SK-N-SH treated with all-trans-retinoic acid at 6 μM for 48 hours (cell line): Measurements from ENCODE around the gene SERINC3.

ENCODE experiments used
- ATAC-seq: fragments of 200-7000 bp; cut with Tn5 transposase; 3 replicates; pipeline ENCODE4 v1.9.1; 2020; ENCODE audit warnings: mild to moderate bottlenecking, moderate library complexity
- ARNTL ChIP-seq: fragments of 450-650 bp; formaldehyde crosslinking; IDR thresholded peaks from 2 replicates; pipeline ENCODE4 v1.5.0; 2020; ENCODE audit warnings: low read depth, mild to moderate bottlenecking, moderate library complexity, borderline replicate concordance
- BACH2 ChIP-seq: fragments of 250-450 bp; sonication (Bioruptor Pico); IDR thresholded peaks from 2 replicates; pipeline ENCODE4 v1.9.0; 2021; ENCODE audit warnings: mild to moderate bottlenecking, borderline replicate concordance
- CSDC2 ChIP-seq: fragments of 250-450 bp; sonication (Bioruptor Pico); IDR thresholded peaks from 2 replicates; pipeline ENCODE4 v1.5.0; 2020; ENCODE audit warnings: mild to moderate bottlenecking, moderate library complexity
- ESRRG ChIP-seq: fragments of 250-450 bp; sonication (Bioruptor Pico); IDR thresholded peaks from 2 replicates; pipeline ENCODE4 v1.6.1; 2021; ENCODE audit warnings: mild to moderate bottlenecking
- GLIS3 ChIP-seq: fragments of 250-450 bp; sonication (Bioruptor Pico); IDR thresholded peaks from 2 replicates; pipeline ENCODE4 v1.5.0; 2020; ENCODE audit warnings: mild to moderate bottlenecking, moderate library complexity
- OSR1 ChIP-seq: fragments of 250-450 bp; sonication (Bioruptor Pico); IDR thresholded peaks from 2 replicates; pipeline ENCODE4 v1.8.0; 2022; ENCODE audit warnings: moderate library complexity, mild to moderate bottlenecking, inconsistent platforms
- PPARA ChIP-seq: fragments of 250-450 bp; sonication (Bioruptor Pico); IDR thresholded peaks from 2 replicates; pipeline ENCODE4 v1.5.0; 2020; ENCODE audit warnings: mild to moderate bottlenecking, borderline replicate concordance
- RARB ChIP-seq: fragments of 250-450 bp; sonication (Bioruptor Pico); IDR thresholded peaks from 2 replicates; pipeline ENCODE4 v1.8.0; 2021; ENCODE audit warnings: mild to moderate bottlenecking, moderate library complexity
- SNAI2 ChIP-seq: fragments of 250-450 bp; sonication (Bioruptor Pico); IDR thresholded peaks from 2 replicates; pipeline ENCODE4 v1.5.0; 2020; ENCODE audit warnings: mild to moderate bottlenecking, moderate library complexity
- TOX ChIP-seq: fragments of 250-450 bp; sonication (Bioruptor Pico); IDR thresholded peaks from 2 replicates; pipeline ENCODE4 v1.8.0; 2021; ENCODE audit warnings: mild to moderate bottlenecking, moderate library complexity, borderline replicate concordance
- ZFP3 ChIP-seq: fragments of 250-450 bp; sonication (Bioruptor Pico); IDR thresholded peaks from 2 replicates; pipeline ENCODE4 v1.5.0; 2020; ENCODE audit warnings: mild to moderate bottlenecking, moderate library complexity
- ZFP30 ChIP-seq: fragments of 450-650 bp; formaldehyde crosslinking; IDR thresholded peaks from 2 replicates; pipeline ENCODE4 v1.5.0; 2022; ENCODE audit warnings: mild to moderate bottlenecking, moderate library complexity
- ZNF565 ChIP-seq: fragments of 450-650 bp; formaldehyde crosslinking; conservative IDR thresholded peaks from 2 replicates; pipeline ENCODE4 v1.5.0; 2020; ENCODE audit warnings: low read depth, mild to moderate bottlenecking, moderate library complexity
- ZNF70 ChIP-seq: fragments of 450-650 bp; formaldehyde crosslinking; IDR thresholded peaks from 2 replicates; pipeline ENCODE4 v1.5.0; 2020; ENCODE audit warnings: mild to moderate bottlenecking, moderate library complexity
- ZNF8 ChIP-seq: fragments of 450-650 bp; formaldehyde crosslinking; IDR thresholded peaks from 2 replicates; pipeline ENCODE4 v1.5.0; 2020; ENCODE audit warnings: mild to moderate bottlenecking, moderate library complexity
- TF ChIP-seq, protein P1 (sequence below): fragments of 250-450 bp; sonication (Bioruptor Pico); IDR thresholded peaks from 2 replicates; pipeline ENCODE4 v1.8.0; 2020; ENCODE audit warnings: mild to moderate bottlenecking, moderate library complexity, borderline replicate concordance
- TF ChIP-seq, protein P2 (sequence below): fragments of 250-450 bp; sonication (Bioruptor Pico); IDR thresholded peaks from 2 replicates; pipeline ENCODE4 v1.5.0; 2020; ENCODE audit warnings: mild to moderate bottlenecking, moderate library complexity
- TF ChIP-seq, protein P3 (sequence below): fragments of 250-450 bp; sonication (Bioruptor Pico); IDR thresholded peaks from 2 replicates; pipeline ENCODE4 v1.5.1; 2020; ENCODE audit warnings: low read depth, mild to moderate bottlenecking, moderate library complexity
- TF ChIP-seq, protein P4 (sequence below): fragments of 250-450 bp; sonication (Bioruptor Pico); IDR thresholded peaks from 2 replicates; pipeline ENCODE4 v1.5.1; 2021; ENCODE audit warnings: mild to moderate bottlenecking, moderate library complexity

The SERINC3 gene

DNA sequence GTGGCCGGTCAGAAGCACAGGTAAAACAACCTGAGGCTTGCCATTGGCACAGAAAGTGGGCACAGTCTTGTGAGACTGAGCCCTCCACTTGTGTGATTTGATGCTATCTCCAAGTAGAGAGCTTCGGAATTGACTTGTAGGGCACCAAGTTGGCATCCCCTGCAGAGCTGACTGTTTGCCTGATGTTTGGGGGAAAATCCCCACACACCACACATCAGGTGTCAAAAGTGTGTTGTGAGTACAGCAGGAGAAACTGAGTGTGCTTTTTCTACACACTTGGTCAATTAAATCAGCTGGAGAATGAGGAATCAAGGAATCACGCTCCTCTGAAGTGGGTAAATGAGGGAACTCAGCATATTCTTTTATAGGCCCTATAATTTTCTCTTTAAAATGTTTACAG lies 989 bp downstream of the SERINC3 start:
- TF ChIP-seq RARB (CRISPR knock-in tag) (no peak), BACH2 (CRISPR knock-in tag) (no peak), ZNF565 (no peak), ESRRG (CRISPR knock-in tag) (no peak), CSDC2 (CRISPR knock-in tag) (no peak), ZFP3 (CRISPR knock-in tag) (no peak), PPARA (CRISPR knock-in tag) (no peak)
- TF ChIP-seq, protein P1, sequence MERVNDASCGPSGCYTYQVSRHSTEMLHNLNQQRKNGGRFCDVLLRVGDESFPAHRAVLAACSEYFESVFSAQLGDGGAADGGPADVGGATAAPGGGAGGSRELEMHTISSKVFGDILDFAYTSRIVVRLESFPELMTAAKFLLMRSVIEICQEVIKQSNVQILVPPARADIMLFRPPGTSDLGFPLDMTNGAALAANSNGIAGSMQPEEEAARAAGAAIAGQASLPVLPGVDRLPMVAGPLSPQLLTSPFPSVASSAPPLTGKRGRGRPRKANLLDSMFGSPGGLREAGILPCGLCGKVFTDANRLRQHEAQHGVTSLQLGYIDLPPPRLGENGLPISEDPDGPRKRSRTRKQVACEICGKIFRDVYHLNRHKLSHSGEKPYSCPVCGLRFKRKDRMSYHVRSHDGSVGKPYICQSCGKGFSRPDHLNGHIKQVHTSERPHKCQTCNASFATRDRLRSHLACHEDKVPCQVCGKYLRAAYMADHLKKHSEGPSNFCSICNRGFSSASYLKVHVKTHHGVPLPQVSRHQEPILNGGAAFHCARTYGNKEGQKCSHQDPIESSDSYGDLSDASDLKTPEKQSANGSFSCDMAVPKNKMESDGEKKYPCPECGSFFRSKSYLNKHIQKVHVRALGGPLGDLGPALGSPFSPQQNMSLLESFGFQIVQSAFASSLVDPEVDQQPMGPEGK (CRISPR knock-in tag), result no peak
- ATAC-seq, result no peak

DNA sequence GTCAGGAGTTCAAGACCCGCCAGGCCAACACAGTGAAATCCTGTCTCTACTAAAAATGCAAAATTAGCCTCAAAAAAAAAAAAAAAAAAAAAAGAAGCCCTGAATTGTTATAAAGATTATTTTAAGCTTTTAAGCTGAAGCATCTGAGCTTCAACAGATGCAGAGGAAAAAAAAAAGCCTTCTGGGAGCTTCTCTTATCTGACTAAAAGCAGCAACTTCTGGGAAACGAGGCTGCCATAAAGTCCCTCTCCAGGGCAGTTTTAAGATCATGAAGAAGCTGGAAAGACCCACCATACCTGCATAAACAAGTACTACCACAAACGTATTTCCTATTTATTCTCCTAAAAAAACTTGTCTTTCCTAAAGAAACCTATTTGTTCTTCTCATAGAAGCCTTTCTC lies 3.6 kb downstream of the SERINC3 start:
- TF ChIP-seq ZNF8 (CRISPR knock-in tag), result no peak
- TF ChIP-seq ZFP30, result no peak
- no peak for TF ChIP-seq ZFP3 (CRISPR knock-in tag)
- TF ChIP-seq CSDC2 (CRISPR knock-in tag), result no peak
- TF ChIP-seq PPARA (CRISPR knock-in tag), result no peak
- TF ChIP-seq TOX (CRISPR knock-in tag), result no peak
- TF ChIP-seq, protein P2, sequence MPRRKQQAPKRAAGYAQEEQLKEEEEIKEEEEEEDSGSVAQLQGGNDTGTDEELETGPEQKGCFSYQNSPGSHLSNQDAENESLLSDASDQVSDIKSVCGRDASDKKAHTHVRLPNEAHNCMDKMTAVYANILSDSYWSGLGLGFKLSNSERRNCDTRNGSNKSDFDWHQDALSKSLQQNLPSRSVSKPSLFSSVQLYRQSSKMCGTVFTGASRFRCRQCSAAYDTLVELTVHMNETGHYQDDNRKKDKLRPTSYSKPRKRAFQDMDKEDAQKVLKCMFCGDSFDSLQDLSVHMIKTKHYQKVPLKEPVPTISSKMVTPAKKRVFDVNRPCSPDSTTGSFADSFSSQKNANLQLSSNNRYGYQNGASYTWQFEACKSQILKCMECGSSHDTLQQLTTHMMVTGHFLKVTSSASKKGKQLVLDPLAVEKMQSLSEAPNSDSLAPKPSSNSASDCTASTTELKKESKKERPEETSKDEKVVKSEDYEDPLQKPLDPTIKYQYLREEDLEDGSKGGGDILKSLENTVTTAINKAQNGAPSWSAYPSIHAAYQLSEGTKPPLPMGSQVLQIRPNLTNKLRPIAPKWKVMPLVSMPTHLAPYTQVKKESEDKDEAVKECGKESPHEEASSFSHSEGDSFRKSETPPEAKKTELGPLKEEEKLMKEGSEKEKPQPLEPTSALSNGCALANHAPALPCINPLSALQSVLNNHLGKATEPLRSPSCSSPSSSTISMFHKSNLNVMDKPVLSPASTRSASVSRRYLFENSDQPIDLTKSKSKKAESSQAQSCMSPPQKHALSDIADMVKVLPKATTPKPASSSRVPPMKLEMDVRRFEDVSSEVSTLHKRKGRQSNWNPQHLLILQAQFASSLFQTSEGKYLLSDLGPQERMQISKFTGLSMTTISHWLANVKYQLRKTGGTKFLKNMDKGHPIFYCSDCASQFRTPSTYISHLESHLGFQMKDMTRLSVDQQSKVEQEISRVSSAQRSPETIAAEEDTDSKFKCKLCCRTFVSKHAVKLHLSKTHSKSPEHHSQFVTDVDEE (CRISPR knock-in tag), result no peak
- TF ChIP-seq RARB (CRISPR knock-in tag), result no peak
- TF ChIP-seq ESRRG (CRISPR knock-in tag), result no peak
- no peak for TF ChIP-seq ZNF70 (CRISPR knock-in tag)
- no peak for TF ChIP-seq OSR1 (CRISPR knock-in tag)
- TF ChIP-seq BACH2 (CRISPR knock-in tag), result no peak
- no peak for TF ChIP-seq GLIS3
- TF ChIP-seq, protein P3, sequence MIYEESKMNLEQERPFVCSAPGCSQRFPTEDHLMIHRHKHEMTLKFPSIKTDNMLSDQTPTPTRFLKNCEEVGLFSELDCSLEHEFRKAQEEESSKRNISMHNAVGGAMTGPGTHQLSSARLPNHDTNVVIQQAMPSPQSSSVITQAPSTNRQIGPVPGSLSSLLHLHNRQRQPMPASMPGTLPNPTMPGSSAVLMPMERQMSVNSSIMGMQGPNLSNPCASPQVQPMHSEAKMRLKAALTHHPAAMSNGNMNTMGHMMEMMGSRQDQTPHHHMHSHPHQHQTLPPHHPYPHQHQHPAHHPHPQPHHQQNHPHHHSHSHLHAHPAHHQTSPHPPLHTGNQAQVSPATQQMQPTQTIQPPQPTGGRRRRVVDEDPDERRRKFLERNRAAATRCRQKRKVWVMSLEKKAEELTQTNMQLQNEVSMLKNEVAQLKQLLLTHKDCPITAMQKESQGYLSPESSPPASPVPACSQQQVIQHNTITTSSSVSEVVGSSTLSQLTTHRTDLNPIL (CRISPR knock-in tag), result no peak
- no peak for TF ChIP-seq SNAI2
- TF ChIP-seq ARNTL (CRISPR knock-in tag), result no peak
- ATAC-seq, result no peak

DNA sequence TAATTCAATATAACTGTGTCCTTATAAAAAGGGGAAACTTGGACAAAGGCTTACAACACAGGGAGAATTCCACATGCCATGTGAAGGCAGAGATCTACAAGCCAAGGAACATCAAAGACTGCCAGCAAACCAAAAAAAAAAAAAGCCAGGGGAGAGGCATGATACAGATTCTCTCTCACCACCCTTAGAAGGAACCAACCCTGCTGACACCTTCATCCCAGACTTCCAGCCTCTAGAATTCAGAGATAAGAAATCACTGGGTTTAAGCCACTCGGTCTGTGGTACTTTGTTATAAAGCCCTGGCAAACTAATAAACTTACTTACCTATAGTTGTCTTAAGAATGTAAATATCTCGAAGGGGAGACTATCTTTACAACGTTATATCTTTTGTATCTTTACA lies 4.4 kb downstream of the SERINC3 start:
- ATAC-seq, result no peak
- TF ChIP-seq, protein P2 (CRISPR knock-in tag), result no peak
- TF ChIP-seq ZNF70 (CRISPR knock-in tag) (no peak), BACH2 (CRISPR knock-in tag) (no peak), OSR1 (CRISPR knock-in tag) (no peak), ZNF8 (CRISPR knock-in tag) (no peak), ZFP3 (CRISPR knock-in tag) (no peak), CSDC2 (CRISPR knock-in tag) (no peak), ESRRG (CRISPR knock-in tag) (no peak), SNAI2 (no peak), RARB (CRISPR knock-in tag) (no peak)
- TF ChIP-seq, protein P4, sequence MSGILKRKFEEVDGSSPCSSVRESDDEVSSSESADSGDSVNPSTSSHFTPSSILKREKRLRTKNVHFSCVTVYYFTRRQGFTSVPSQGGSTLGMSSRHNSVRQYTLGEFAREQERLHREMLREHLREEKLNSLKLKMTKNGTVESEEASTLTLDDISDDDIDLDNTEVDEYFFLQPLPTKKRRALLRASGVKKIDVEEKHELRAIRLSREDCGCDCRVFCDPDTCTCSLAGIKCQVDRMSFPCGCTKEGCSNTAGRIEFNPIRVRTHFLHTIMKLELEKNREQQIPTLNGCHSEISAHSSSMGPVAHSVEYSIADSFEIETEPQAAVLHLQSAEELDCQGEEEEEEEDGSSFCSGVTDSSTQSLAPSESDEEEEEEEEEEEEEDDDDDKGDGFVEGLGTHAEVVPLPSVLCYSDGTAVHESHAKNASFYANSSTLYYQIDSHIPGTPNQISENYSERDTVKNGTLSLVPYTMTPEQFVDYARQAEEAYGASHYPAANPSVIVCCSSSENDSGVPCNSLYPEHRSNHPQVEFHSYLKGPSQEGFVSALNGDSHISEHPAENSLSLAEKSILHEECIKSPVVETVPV (CRISPR knock-in tag), result no peak
- TF ChIP-seq, protein P1 (CRISPR knock-in tag), result no peak
- TF ChIP-seq, protein P3 (CRISPR knock-in tag), result no peak
